NCI-H774 (cell line): ENCODE results near the gene CTAGE9.
"Not testable (repeated sequence)": the region's sequence is repeated elsewhere in the genome, so short reads cannot be mapped to it uniquely, and the experiment has no call there.

ENCODE experiments used
- DNase-seq: peaks from one replicate; lab custom pipeline; 2025; lab: John Stamatoyannopoulos, UW

The CTAGE9 gene, protein sequence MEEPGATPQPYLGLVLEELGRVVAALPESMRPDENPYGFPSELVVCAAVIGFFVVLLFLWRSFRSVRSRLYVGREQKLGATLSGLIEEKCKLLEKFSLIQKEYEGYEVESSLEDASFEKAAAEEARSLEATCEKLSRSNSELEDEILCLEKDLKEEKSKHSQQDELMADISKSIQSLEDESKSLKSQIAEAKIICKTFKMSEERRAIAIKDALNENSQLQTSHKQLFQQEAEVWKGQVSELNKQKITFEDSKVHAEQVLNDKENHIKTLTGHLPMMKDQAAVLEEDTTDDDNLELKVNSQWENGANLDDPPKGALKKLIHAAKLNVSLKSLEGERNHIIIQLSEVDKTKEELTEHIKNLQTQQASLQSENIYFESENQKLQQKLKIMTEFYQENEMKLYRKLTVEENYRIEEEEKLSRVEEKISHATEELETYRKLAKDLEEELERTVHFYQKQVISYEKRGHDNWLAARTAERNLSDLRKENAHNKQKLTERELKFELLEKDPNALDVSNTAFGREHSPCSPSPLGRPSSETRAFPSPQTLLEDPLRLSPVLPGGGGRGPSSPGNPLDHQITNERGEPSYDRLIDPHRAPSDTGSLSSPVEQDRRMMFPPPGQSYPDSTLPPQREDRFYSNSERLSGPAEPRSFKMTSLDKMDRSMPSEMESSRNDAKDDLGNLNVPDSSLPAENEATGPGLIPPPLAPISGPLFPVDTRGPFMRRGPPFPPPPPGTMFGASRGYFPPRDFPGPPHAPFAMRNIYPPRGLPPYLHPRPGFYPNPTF

DNA sequence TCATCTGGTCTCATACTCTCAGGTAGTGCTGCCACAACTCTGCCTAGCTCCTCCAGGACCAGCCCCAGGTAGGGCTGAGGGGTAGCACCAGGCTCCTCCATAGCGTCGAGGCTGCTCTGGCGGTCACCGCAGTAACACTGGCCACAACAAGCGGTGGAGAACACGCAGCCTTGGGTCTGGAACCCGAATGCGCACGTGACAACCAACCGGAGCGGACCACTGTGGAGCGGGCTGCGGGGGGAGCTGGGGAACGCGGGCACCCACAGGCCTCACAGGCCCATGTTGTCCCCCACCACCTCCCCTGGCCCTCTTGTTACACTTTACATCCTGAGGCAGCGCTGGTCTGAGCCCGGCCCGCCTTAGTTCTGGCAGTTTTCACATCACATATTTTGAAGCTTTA is at the start of gene CTAGE9:
Gene CTAGE9, minus strand, starts transcription at position 101 of the 400 bp plus-strand sequence. Its CDS starts 0 bp downstream, at position 101.
- not testable (repeated sequence) for DNase-seq

DNA sequence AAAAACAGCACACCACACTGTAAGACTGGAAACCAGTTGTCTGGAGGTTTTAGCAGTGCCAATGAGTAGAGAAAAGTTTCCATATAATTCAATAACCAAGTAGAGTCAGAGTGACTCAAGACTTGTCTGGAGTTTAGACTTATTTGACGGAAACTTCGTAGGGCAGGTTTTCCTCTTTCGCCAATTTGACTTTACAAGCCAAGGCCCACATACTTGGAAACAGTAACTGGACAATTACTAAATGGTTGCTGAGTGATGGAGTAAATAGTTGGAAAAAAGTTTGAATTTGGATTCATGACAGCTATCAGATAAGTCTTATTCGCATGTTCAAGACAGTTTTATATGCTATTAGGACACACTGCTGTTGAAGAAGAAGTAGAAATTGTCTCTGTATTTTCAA is 48.1 kb upstream of the CTAGE9 start:
- no peak for DNase-seq

DNA sequence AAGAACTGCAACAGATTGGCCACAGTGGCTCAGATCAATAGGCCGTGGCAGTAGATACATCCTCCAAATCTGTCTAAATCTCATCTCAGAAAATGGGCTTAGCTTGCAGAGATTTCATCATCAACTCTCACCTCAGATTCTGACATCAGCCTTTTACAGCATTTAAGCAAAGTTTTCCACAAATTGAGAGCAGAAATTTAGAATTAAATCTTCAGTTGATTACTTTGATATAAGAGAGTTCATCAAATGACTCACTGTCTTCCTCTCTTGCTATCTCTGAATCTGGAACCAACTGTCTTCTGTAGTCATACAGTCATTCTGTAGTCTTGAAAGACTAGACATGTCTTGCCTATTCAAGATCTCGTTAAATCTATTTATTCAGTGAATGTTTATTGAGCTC is 45.2 kb upstream of the CTAGE9 start:
- no peak for DNase-seq

DNA sequence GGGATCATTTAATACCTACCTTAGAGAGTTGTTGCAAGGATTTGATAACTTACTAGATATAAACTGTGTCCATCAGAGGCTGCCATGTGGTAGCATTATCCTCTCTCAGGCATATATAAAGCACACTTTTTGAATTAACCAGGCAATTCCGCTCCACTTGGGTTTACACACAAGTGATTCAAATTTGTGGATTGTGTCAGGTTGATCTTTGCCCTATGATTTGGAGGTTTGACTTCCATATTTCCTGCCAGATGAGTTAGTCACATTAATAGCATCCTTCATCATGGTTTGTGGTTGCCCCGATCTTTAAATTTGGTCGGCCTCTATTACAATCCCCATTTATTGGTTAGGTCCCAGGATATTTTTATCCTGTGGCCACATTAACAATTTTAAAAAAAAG is 44.8 kb upstream of the CTAGE9 start:
- no peak for DNase-seq

DNA sequence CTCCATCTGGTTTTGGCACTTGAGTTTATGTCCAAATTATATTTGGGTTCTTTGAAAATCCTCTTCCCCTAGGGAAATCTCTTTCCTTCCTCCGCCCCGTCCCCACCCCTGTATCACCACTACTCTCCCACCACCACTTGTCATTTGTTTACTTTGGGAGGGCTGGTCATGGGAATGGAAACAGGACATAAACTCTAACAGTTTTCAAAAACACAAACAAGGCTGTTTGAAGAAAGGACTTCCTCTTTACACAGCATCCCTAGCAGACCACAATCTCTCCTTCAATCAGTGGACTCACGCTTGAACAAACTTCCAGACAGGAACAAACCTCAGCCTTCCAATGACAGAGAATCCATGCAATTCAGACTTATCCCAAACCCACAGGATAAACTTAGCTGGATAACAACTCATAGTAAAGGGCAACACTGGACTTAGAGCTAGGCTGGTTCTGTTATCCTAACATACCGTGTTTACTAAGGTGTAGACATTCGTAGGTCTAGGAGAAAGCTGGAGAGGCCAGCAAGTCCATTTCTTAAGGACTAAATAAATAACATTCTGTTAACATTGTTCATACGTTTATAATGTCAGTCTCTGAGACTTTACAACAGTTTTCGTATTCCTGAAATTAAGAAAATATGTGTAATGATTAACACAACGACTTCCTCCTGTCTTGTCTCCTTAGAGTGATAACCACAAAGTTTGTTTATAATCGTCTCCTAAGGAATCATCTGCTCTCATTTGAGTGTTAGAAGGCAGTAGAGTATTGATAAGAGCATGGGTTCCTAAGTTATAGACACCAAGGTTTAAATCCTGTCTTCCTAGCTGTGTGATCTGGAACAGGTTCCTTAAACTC is 44.1 kb upstream of the CTAGE9 start:
- DNase-seq = no peak

DNA sequence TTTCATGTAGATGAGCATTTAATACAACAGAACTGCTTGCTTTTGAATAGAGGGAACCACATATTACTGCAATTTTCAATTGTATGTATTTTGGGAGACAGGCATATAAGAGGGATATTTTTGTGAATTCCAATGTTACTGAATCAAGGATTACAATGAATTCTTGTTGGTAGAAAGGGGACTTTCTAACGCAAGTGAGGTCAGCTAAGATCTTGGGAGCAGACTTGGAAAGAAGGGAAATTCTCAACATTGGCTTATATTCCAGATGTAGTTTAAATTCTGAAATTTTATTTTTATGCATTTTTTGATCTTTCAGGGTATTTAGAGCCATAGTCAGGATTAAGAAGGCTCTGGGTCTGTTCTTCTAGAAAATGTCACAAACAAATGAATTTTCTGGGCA is 43.3 kb upstream of the CTAGE9 start:
- no peak for DNase-seq

DNA sequence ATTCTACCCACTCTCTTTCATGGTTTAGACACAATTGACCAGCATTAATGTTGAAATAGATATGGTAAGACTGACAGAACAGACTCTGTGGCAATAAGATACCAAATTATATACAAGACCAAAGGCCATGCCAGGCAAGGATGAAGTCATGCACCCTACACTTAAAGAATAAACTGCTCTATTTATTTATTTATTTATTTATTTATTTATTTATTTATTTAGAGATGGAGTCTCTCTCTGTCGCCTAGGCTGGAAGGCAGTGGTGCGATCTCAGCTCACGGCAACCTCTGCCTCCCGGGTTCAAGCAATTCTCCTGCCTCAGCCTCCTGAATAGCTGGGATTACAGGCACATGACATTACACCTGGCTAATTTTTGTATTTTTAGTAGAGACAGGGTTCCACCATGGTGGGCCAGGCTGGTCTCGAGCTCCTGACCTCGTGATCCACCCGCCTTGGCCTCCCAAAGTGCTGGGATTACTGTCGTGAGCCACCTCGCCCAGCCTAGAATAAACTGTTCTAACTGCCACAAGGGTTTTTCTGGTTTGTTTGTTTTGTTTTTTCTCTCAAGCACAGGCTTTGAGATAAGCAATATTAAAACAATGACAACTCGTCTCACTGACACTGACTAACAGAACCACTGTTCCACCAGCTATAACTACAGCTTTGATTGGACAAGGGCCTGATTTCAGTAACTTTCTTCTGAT is 40.3 kb upstream of the CTAGE9 start:
- DNase-seq = not testable (repeated sequence)

DNA sequence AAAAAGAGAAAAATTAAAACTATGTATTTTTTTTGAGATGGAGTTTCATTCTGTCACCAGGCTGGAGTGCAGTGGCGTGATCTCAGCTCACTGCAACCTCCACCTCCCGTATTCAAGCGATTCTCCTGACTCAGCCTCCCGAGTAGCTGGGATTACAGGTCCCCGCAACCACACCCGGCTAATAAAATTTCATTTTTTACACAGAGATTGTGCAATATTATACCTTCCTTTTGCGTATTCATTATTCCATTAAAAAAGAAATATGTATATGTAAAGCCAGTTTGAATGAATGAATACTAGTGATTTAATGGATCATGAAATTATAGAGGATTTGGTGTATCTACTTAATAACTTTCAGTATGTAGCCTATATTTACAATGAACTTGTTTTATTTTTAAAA is 38.2 kb upstream of the CTAGE9 start:
- no peak for DNase-seq

DNA sequence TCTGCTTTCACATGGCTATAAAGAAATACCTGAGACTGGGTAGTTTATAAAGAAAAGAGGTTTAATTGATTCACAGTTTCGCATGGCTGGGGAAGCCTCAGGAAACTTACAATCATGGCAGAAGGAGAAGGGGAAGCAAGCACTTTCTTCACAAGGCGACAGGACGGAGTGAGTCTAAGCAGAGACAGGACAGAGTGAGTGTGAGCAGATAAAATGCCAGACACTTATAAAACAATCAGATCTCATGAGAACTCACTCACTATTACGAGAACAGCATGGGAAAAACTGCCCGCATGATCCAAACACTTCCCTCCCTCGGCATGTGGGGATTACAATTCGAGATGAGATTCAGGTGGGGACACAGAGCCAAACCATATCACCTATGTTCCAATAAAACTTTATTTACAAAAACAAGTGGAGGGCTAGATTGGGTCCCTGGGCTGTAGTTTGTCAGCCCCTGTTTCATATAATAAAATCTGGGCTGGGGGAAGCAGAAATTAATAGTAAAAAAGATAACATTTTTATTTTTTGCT is 37.1 kb upstream of the CTAGE9 start:
- no peak for DNase-seq

DNA sequence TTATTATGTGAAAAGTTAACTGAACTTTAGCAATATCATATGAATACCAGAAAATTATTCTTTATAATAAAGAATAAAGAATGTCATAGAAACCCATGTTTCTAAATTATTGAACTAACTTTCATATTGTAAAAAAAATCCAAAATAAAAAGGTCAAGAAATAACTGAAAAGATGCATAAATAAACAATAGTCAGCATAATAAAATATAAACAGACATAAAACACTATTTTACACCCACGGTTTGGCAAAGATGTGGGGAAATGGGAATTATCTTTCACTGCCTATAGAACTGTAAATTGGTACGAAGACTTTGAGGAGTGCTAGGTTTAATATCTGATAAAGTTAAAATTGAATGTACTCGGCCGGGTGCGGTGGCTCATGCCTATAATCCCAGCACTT is 34.7 kb upstream of the CTAGE9 start:
- no peak for DNase-seq

DNA sequence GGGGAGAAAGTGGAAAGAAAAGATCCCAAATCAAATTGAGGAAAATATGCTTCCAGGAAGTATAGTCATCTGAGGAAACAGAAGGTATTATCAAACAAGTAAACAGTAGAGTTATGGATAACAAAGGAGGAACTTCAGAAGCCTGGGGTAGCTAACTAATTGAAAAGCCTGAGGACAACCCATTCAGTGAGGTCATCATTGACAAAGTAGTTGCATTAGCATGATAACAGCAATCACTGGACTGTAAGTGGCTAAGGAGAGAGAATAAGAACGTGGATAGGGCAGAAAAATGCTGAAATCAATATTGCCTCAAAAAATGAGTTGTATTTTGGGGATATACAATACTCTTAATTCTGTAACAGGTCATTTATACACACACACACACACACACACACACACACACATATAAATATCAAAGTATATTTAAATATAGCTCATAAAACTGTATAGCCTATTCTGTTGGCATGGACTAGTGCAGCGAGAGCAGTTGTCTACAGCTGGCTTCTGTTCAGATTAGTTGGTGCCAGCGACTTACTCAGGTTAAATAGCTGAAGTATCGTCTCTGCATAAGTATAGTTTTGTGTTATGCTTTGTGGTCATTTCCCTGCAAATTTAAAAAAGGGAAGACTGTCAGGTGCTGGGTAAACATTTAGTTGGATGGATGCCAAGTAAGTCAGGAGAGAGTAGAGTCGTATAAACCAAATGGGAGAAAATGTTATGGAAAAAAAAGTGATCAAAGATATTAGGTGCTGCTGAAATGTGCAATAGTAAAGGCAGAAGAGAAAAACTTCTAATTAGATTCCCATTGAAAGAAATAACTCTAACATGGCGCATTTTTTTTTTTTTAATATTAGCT is 33.8 kb upstream of the CTAGE9 start:
- DNase-seq = peak; percentile 28

DNA sequence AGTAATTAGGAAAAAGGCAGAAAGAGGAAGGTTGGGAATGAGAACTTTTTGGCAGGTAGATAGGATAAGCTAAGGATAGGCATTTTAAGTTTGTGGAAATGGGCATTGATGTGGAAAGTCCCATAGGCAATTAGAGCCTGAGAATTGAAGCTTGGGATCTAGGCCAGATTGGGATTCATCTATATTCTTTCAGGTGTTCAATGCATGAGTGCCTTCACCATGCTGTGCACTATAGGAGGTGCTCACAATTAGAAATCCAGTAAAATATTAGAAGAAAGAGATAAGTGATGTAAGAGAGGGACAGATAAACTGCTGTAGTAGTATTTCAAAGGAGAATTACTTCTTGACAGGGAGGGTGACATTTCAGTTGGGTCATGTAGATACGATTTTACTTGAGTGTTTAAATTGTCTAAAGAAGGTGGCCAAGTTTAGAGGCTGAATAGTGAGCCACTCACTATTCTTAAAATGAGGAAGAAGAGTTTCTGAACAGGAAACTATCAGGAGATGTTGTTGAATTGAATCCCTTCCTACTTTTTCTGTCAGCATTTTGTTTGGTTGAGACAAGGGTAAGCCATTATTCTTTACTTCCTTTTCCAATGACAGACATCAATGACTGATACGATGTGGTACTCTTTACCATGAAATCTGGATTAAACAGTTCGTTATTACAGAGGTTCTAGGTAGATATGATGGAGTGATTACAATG is 31.0 kb upstream of the CTAGE9 start:
- no peak for DNase-seq

DNA sequence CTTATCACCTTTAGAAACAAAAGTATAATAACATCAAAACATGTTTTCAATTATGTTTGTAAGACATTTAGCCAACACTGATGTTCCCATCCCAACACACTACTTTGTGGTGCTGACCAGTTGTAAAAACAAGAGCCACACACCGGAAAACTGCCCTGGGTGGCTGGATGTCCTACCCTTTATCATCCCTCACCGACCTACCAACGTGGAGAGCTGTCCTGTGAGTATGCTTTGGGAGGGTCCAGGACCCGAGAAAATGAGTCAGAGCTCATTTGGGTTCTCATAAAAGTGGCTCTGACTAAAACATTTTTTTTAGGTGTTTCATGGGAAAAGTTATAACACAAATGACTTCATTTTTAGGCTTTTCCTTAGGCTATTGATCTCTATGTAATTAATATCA is 29.3 kb upstream of the CTAGE9 start:
- DNase-seq = no peak

DNA sequence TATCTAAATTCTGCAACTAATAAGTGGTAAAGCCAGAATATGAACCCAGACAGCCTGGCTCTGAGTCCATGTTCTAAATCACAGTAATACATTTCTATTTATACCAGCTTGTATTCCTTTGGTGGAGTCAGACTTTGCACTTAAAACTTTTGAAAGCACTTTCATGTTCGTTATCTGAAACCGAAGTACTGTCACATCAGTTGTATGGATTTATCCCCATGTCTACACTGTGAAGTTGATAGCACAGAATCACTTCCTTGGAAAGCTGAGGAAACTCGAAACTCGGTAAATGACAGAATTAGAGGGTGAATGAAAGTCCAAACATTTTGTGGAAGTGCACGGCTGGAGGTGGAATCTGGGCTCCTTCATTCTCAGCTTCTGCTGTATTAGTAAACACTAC is 28.3 kb upstream of the CTAGE9 start:
- DNase-seq = no peak

DNA sequence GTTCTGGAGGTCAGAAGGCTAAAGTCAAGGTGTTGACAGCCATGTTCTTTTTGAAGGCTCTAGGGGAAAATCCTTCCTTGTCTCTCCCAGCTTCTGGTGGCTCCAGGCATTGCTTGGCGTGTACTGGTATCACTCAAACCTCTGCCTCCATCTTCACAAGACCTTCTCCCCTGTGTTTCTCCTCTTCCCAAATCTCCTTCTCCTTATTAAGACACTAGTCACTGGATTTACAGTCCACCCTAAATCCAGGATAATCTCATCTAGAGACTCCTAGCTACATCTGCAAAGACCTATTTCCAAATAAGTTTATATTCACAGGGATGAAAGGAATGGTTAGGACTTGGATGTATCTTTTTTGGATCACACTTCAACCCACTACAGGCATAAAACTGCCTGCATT is 26.0 kb upstream of the CTAGE9 start:
- no peak for DNase-seq

DNA sequence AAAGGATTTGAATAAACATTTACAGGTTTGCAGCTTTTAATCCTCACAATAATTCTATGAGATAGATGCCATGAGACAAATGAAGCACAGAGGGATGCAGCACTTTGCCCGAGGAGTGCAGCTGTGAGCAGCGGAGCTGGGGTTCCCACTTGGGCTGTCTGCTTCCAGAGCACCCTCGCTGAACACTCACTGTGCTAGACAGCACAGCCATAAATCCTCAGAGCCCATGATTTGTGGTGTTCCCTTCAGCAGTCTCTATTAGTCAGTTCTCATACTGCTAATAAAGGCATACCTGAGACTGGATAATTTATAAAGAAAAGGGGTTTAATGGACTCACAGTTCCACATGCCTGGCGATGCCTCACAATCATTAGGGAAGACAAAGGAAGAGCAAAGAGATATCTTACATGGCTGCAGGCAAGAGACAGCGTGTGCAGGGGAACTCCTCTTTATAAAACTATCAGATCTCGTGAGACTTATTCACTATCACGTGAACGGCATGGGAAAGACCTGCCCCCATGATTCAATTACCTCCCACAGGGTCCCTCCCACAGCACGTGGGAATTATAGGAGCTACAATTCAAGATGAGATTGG is 25.3 kb upstream of the CTAGE9 start:
- no peak for DNase-seq

DNA sequence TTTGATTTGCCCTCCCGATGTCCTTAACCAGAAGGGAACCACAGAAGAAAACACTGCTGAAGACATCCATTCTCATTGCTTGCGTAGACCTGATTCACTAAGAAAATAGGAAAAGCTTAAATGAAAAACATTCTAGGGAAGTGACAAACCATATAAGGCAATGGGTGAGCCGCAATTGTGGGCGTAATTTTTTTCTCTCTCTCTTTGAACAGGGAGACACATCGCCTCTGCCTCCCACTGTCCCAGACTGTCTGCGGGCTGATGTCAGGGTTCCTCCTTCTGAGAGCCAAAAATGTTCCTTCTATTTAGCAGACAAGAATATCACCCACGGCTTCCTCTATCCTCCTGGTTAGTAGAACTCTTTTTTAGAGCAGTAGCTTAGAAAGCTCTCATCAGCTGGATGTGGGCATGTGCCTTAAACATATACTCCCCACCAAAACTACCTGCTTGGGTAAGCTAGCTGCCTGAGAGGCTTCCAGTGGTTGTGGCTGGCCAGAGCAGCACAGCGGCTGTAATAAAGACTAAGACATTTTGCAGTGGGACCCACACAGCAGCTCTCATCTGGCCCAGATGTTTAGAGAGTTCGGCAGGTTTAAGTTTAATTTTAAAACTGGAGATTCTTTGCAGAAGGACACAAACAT is 22.7 kb upstream of the CTAGE9 start:
- no peak for DNase-seq

DNA sequence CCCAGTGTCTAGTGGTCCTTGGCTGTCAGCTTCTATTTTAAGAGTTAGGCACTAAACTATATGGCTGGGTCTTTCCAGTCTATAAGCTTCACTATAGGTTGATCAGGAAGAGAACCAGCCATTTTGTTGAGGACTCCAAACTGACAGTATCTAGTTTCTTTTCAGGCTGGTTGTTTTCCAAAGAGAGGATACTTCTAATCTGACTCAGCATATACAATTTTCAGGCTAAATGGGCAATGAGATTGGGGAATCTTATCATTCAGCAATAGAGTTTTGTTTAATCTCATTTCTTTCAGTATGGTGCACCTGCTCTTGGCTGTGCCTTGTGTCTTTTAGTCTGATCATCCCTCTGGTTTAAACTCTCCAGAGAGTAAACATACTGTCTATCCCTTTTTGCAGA is 20.4 kb upstream of the CTAGE9 start:
- no peak for DNase-seq

DNA sequence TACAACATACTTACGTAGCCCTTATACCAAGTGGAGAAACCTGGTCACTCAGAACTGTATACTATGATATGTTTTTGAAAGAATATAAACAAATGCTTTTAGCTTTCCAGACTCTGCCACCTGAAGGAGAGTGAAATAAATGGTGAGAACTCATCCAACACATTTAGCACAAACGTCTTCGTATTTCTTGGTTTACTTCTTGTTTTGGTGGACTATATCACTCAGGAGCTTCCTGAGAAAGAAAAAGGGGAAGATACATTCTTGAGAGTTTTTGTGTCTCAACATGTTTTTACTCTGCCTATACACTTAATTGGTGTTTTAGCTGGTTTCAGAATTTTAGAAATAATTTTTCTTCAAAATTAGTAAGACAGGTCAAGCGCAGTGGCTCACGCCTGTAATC is 19.4 kb upstream of the CTAGE9 start:
- no peak for DNase-seq
